ENCODE data around the gene MRPS34. TPM values are rescaled to one million over a fixed set of nuclear protein-coding genes. Genes with fewer than 3 reads are reported as not detected.

The MRPS34 gene
- total and polyA plus RNA-seq, 10 of the 15 experiments (the other 5 are each of a cell fraction or from before 2014, with no cell fraction given), result 3.6 to 285 (median 147) TPM

- intact Hi-C loops (cut with micrococcal nuclease; ENCODE audit: unreplicated experiment), result no loop called here
- in situ Hi-C loops (cut with MboI), result no loop called here
Observed at GRCh38 chr16:1745900-1746692, 26.8 kb downstream of the MRPS34 start.

More at GRCh38 chr16:1745900-1746692, 26.8 kb downstream of the MRPS34 start:
- no peak overlapping the region for H2AFZ ChIP-seq (ENCODE audit: control insufficient read depth, low read depth, low read length)
- RAD21 ChIA-PET (ENCODE audit: unreplicated experiment), result no interaction called here
- no peak overlapping the region for H3K4me2 ChIP-seq (ENCODE audit: control insufficient read depth, insufficient read depth)
- POLR2A ChIA-PET, result interaction anchor here (0.5 kb wide), 1 partner anchor 176 kb away, joined by 3 read pairs; no protein-coding TSS in a partner anchor
- H3K4me1 ChIP-seq (ENCODE audit: control insufficient read depth, insufficient read depth, low read length), result no peaks in the 10 kb centered on the region
- no peak overlapping the region for H3K27ac ChIP-seq (ENCODE audit: control insufficient read depth, insufficient read depth)
- peaks cover 6 to 13% of the 10 kb centered on the region in 2 experiments for H3K36me3 ChIP-seq (ENCODE audit: control insufficient read depth in 2 of 2, insufficient read depth in 2 of 2, low read length in 1 of 2)
- no peak for DNase-seq (ENCODE audit: low read depth, low spot score)
- WGBS (ENCODE audit: insufficient coverage, insufficient replicate concordance, low lambda C conversion rate, missing lambda C conversion rate), result 96% methylated on average over 29 of the region's 29 CpGs
- no peaks in the 10 kb centered on the region for H3K79me2 ChIP-seq (ENCODE audit: control insufficient read depth, insufficient read depth, low read length)
- H4K20me1 ChIP-seq (ENCODE audit: control insufficient read depth, insufficient read depth), result no peaks in the 10 kb centered on the region
- H3K4me3 ChIP-seq, result no peak overlapping the region
- no peak for FAIRE-seq
- SMC1A ChIA-PET (ENCODE audit: uncharacterized antibody, unreplicated experiment), result interaction anchor here (1.0 kb wide), 1 partner anchor 21 kb away, joined by 3 read pairs; no protein-coding TSS in a partner anchor
- no peak overlapping the region for H3K9ac ChIP-seq (ENCODE audit: control insufficient read depth, insufficient read depth, low read length)
- H3K27me3 ChIP-seq (replicated peaks in 1 of 2; ENCODE audit: control insufficient read depth in 2 of 2, insufficient read depth in 2 of 2, low read length in 1 of 2), result no peaks in the 10 kb centered on the region
- TF ChIP-seq RCOR1 (conservative IDR thresholded peaks at IDR 0.05; ENCODE audit: low read depth, low read length) (no peak), HDAC6 (IDR thresholded peaks at IDR 0.05; ENCODE audit: unreplicated experiment) (no peak), E2F4 (IDR thresholded peaks at IDR 0.05; ENCODE audit: low read depth, low read length) (no peak), IRF4 (IDR thresholded peaks at IDR 0.05; ENCODE audit: low read depth, low read length) (no peak), GABPA (IDR thresholded peaks at IDR 0.05; ENCODE audit: low read depth) (no peak), BMI1 (IDR thresholded peaks at IDR 0.05; ENCODE audit: borderline replicate concordance) (no peak), YY1 (IDR thresholded peaks at IDR 0.05; ENCODE audit: low read depth, low read length) (no peak)
- CTCF ChIA-PET, result no interaction called here
- no peaks in the 10 kb centered on the region for H3K9me3 ChIP-seq (replicated peaks; ENCODE audit: control insufficient read depth, insufficient read depth, low read length)
- ATAC-seq, result no peak
- BruUV-seq (replicated peaks), result no TSS peak

Data from GM12878 (cell line).